GM18526 (cell line): ENCODE data around the gene FAM177B.

Experiments
- POLR2A ChIP-seq: IDR thresholded peaks from 3 replicates; pipeline ENCODE4 v1.6.1; 2011; ENCODE audit not compliant: insufficient read length; ENCODE audit errors: extremely low read depth

The FAM177B gene

DNA sequence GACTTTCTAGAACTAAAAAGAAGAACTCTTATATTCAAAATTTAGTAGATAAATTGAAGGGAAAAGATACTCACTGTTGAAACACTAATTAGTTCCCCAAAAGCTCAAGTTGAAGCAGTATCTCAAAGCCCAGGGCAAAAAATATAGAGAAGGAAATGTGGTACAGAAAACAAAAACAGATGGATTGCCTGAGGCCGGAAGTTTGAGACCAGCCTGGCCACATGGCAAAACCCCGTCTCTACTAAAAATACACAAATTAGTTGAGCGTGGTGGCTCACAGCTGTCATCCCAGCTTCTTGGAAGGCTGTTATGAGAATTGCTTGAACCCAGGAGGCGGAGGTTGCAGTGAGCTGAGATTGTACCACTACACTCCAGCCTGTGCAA is 36.0 kb downstream of the FAM177B start:
- TF ChIP-seq POLR2A = no peak

- TF ChIP-seq POLR2A = no peak
Measured at GRCh38 chr1:222777463-222777862, 40.5 kb downstream of the FAM177B start.

- no peak for TF ChIP-seq POLR2A
Measured at GRCh38 chr1:222777977-222778376, 41.0 kb downstream of the FAM177B start.

DNA sequence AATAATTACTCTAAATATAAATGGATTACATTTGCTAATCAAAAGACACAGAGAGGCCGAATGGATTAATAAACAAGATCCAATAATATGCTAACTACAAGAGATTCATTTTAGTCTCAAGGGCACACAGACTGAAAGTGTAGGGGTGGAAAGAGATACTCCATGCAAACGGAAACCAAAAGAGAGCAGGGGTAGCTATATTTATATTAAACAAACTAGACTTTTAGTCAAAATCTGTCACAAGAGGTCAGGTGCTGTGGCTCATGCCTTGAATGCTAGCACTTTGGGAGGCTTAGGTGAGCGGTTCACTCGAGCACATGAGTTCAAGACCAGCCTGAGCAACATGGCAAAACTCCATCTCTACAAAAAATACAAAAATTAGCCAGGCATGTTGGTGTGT is 44.2 kb downstream of the FAM177B start:
- no peak for TF ChIP-seq POLR2A

DNA sequence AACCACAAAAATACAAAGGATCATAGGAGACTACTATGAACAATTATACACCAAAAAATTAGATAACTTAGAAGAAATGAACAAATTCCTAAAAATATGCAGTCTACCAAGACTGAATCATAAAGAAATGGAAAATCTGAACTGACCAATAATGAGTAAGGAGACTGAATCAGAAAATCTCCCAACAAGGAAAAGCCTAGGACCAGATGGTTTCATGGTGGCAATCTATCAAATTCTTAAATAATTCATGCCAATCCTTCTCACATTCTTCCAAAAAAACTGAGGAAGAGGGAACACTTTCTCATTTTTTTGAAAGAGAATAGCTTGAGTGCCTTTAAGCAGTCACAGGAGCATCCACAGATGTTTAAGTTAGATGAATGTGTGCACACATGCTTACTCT is 46.0 kb downstream of the FAM177B start:
- TF ChIP-seq POLR2A = no peak

DNA sequence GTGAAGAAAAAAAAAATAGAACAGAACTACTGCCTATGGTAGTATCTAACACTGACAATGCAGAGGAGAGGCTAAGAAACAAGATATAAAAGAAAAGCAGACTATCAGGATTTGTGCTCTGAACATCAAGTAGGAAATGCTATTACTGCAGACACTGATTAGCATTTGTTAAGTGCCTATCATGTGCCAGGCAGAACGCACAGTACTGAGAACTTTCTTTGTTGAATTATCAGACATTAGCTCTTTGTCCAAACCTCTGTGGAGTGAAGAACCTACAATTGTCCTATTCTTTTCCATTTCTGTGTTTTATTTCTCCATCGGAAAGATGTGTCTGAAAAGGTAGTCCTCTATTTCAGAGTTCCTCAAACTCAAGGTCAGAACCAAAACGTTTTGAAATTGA is 47.4 kb downstream of the FAM177B start:
- no peak for TF ChIP-seq POLR2A

DNA sequence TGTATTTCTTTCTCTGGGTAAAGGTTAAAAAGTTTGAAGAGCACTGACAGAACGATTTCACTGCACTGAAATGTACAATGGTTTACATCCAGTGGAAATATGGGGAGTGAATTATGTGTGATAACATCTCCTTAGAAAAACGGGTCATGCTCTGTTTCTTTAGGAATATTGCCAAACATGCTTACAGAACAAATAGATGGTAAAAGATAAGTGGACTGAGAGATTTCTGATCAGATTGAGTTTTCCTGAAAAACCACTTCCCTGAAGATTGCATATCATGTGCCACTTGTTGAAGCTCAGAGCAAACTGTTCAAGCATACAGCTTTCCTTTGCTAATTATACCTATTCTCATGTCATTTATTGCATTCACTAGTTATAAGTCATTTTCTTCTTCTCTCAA is 47.9 kb downstream of the FAM177B start:
- TF ChIP-seq POLR2A = no peak

DNA sequence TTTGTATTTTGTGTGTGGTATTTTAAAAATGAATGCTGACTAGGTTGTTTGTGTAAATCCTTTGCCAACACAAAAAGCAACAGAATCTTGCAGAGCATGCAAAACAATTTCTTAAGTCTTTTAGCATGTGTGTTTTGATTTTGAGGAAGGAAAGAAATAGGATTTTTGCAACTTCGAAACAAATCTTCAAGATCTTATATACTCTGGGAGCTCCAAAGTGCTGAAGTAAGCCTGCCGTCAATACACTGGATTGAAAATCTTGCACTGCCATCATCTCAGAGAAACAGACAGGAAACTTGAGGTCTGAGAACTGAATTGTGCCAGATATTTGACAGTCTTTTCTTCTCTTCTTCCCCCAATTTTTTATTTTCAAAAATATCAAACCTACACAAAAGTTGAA is 48.5 kb downstream of the FAM177B start:
- TF ChIP-seq POLR2A = no peak

DNA sequence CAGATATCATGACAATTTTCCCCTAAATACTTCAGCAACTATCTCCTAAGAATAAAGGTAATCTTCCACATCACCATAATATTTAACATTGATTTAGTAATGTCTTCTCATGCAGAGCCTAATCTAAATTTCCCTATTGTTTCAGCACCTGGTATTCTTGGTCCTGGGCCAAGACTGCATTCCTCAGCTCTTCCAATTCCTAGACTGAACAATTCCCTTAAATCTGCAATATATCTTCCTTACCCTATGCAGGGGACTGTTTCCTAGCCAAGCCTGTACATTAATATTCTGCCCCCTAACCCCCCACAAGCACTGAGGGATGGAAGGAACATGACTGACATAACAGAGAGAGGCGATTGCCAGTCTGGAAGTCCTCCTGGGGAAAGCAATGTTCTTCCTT is 49.1 kb downstream of the FAM177B start:
- TF ChIP-seq POLR2A = no peak

GRCh38 chr1:222787729-222788128 is 50.7 kb downstream of the FAM177B start:
- no peak for TF ChIP-seq POLR2A

GRCh38 chr1:222788402-222789156 is 51.6 kb downstream of the FAM177B start:
- no peak for TF ChIP-seq POLR2A

- TF ChIP-seq POLR2A = no peak
Measured at GRCh38 chr1:222790115-222790514, 53.1 kb downstream of the FAM177B start.

- no peak for TF ChIP-seq POLR2A
Measured at GRCh38 chr1:222790520-222790919, 53.5 kb downstream of the FAM177B start.

DNA sequence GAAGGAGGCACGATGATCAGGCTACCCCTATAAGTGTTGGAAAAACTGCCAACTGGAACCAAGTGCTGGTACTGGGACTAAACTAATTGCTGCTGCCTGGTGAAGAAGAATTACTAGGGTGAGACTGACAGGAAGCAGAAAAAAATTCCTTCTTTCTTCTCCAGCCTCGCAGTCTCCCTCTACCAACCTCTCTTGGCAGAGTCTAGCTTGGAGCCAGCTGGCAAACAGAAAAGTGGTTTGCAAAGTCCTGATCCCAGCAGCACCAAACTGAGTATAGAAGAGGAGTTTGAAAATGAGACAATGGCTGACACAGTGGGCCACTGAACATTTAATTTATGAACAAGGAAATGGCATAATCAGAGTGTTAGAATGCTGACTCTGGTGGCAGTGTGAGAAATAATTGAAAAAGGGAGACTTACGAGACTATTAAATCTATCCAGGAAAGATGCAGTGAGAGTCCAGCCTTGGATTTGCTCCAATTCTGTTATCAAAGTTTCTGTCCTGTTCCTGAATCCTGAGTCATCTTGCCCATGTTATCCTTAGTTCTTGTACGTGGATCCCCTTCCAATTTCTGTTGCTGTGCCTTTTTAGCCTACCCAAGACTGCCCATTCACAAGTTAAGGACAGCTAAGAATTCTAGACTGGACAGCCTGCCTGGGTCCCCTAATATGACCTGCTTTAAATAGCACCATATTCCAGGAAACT is 54.2 kb downstream of the FAM177B start:
- TF ChIP-seq POLR2A = no peak

GRCh38 chr1:222792744-222793143 is 55.7 kb downstream of the FAM177B start:
- TF ChIP-seq POLR2A = no peak

DNA sequence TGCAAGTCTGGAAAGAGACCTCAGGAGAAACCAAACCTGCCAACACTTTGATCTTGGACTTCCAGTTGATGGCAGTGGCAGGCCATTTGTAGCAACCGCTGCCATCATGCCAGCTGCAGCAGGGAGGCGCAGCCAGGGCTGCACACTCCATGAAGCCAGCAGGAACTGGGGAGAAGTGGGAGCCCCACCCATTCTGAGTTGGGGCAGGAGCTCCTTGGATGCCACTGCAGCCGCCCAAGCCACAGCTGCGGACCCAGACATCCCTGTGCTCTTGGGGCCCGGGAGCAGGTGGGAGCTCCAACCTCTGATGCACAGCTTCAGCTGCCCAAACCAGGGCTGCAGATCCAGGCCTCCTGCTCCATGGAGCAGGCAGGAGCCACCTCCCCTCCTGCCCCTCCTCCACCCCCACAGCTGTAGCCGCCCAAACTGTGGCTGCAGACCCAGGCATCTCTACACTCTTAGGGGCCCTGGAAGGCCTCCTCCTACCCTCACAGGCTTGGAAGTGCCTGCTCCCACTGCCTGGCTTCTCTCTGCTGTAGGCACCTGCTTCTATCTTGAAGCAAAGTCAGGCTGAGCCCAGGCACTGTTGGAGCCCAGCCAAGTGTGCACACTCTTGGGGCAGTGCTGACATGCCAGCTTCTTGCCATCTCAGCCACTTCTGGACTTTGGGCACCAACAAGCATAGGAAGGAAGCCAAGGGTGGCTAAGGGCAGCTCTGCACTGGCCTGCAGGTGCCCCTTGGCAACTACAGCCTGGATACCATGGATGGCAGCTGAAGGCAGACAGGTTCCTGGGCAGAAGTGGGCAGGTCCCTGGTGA is 57.9 kb downstream of the FAM177B start:
- no peak for TF ChIP-seq POLR2A
